Measurements from ENCODE around the gene PRL.

PRL gene

DNA sequence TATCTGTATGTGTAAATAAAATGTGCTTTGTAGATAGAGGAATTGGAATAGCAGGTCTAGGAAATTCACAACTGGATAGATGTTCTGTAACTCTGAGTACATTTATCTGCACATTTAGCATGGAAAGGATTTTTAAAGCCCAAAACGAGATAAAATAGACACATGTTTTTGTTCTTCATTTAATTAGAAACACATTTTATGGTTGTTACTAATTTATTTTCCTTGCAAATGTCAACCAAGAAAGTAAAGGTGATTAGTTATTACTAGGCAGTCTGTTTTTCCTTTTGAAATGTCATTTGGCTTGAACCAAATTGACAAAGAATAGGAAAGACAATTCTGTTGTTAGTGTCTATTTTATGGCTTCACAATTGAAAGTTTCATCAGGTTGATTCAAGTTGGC, 769 bp downstream of the PRL start:
- DNase-seq (ENCODE audit: extremely low read depth in 1 of 2, low read depth in 1 of 2) = no peak

DNA sequence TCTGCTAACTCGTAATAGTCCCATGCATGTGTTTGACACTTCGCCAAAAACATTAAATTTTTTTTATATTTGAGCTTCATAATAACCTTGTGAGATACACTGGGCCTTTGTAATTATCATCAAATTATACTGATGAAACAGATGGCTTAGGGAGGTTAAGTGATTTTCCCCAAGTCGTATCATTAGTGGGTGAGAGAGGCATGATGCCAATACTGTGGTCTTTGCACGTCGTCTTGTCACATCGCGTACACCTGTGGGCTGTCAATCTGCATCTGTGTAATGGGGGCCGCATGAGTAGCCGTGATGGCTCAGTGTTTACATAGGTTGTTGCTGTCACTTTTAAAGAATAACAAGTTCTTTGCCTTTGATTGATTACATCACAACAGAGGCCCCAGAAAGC, 1.7 kb downstream of the PRL start:
- no peak for DNase-seq (ENCODE audit: extremely low read depth in 1 of 2, low read depth in 1 of 2)

DNA sequence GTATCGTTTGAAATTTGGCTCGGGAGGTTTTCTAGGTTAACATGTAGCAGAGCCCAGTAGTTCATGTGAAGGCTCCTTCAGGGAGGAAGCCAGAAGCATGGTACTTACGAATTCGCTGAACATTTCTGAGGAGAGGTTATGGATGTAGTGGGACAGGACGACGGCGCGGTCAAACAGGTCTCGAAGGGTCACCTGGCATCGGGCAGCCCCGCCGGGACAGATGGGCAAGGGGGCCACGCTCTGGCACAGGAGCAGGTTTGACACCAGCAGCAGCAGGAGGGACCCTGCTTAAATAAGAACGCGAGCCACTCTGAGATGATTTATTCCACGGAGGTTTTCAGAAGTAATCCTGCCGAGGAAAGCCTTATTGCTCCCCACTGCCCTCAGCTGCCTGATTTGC, 2.5 kb downstream of the PRL start:
- no peak for DNase-seq (ENCODE audit: extremely low read depth in 1 of 2, low read depth in 1 of 2)

DNA sequence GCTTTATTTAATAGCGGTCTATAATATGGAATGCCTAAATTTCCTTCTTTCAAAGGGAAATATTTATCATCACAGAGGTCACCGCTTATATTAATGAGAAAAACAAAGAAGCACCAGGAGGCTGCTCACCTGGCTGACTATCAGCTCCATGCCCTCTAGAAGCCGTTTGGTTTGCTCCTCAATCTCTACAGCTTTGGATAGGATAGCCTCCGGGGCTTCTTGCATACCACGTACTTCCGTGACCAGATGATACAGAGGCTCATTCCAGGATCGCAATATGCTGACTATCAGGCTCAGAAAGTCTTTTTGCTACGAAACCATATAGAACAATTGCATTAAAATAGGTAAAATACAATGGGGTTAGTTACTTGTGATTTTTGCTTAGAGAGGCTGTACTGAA, 6.8 kb downstream of the PRL start:
- no peak for DNase-seq (ENCODE audit: extremely low read depth in 1 of 2, low read depth in 1 of 2)

DNA sequence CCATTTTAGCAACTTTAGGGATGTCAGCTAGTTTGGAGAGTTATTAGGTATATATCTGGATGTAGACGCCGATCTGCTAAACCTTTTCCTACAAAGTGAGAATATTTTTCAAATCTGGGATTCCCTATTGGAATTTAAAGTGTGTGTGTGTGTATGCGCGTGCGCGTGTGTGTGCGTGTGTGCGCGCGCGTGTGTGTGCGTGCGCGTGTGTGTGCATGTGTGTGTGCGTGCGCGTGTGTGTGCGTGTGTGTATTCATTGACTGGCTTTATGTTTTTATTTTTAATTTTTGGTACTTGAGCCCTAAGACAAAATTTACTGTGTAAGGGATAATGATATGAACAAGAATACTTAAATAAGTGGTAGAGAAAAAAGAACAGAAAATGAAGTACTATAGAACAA, 8.1 kb downstream of the PRL start:
- DNase-seq (ENCODE audit: extremely low read depth in 1 of 2, low read depth in 1 of 2) = no peak

DNA sequence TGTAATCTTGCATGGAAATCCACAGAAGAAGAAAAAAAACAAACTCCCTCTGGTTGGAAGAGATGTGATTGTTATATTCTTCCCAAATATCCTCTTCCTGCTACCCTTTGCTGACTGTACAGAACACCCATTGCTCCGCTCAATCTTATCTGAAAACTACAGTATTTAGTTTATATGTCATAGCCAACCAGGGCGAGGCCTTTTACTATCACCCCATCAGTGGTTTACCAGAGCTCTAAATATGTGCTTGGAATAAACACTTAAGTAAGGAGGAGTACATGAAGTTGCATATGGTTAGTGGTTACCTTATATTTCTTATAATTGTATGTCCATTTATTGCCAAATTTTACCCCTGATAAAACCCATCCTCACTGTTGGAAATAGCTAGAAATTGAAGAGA, 12.2 kb downstream of the PRL start:
- DNase-seq (ENCODE audit: extremely low read depth in 1 of 2, low read depth in 1 of 2) = no peak

DNA sequence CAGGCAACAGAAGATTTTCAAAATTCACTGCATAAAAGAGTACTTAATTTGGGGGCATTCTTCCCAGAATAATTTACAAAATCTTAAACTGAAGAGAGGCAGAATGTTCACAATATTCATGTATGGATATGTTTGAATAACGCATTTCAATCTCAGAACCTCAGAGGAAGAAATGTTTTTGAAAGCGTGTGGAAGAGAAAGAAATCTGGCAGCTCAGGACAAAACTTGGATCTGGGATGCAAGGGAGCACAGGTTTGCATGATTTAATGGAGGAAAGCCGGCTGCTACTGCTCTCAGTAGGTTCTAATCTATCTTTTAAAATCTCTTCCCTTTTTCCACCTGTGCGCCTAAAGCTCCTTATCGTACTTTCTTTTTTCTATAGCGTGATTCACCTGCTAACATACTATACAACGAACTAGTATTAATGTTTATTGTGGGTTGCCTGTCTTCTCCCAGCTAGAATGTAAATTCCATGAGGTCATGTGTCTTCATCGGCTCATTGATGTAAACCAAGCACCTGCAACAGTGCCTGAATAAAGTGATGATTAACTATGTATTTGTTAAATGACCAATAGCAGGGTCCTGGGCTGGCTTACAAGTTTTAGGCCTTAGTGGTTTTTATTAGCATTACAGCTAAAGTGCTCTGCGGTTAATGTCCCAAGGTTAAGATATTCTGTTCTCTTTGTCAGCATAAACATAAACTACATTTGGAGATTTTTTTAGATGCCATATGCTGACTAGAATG, 15.3 kb downstream of the PRL start:
- DNase-seq (ENCODE audit: extremely low read depth in 1 of 2, low read depth in 1 of 2) = no peak

DNA sequence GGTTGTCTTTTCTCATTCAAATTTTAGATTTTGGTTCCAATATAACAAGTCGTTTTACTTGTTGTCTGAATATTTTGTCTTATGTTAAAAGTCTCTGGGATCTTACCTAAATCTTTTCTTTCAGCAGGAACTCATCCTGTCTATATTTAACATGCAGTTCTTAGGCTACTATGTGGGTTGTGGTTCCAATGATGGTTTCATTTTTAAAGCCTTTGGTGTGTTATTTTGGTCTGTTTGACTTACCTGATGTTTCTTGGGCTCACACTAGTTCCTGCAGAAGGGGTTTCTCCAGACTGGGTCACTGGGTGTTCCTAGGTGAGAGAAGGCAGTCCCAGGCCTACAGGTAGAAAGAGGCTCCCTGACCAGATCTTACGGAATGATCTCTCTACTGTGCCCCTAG, 17.4 kb downstream of the PRL start:
- no peak for DNase-seq (ENCODE audit: extremely low read depth in 1 of 2, low read depth in 1 of 2)

DNA sequence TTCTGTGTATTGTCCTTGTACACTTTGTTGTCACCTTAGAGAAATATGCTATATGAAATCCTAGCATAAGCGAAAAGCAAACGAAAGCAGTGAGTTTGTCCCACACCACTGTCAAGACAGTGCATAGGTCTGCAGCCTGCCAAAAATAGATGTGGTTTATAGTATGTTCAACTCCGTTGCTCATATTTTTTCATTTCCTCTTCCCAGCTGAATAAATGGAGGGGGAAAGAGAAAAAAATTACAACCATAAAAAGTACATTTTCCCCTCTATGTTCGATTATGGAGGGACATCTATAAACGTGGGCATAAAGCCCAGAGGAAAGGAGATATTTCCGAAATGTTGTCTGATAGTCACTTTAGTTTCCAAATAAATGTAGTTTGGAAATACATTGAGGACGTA, 25.8 kb downstream of the PRL start:
- DNase-seq (ENCODE audit: extremely low read depth in 1 of 2, low read depth in 1 of 2) = no peak

DNA sequence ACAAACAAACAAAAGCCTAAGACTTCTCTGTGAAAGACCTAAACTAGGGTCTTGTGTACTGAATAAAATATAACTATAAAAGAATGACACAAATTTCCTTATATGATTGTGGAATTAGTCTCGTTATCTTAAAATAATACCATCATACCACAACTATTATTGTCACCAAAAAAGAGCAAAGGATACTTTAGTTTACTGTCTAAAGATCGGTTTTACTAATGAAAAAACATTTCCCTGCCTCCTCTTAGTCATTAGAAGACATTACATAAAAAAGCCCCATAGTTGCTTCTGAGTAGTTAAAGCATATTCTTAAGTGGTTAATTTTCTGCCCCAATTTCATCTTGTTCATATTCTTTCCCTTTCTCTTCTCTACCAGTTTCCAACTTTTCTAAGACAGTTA, 33.1 kb downstream of the PRL start:
- DNase-seq (ENCODE audit: extremely low read depth in 1 of 2, low read depth in 1 of 2) = no peak

DNA sequence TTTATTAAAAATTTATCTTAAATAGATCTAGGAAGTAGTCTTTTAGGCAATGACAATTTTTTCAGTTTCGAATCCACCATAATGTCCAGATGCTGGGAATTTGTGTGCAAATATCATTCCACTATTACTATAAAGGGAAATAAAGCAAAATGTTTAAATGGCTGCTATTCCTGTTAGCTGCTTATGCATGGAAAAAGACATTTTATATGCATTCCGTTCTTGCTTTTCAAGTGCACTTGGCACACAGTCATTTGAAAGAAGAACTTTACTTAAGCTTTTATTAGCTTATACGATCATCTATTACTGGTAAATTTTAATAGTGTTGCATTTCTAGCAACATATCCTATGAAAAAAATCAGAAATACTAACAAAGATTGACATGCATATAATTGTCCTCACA, 42.0 kb downstream of the PRL start:
- no peak for DNase-seq (ENCODE audit: extremely low read depth in 1 of 2, low read depth in 1 of 2)

DNA sequence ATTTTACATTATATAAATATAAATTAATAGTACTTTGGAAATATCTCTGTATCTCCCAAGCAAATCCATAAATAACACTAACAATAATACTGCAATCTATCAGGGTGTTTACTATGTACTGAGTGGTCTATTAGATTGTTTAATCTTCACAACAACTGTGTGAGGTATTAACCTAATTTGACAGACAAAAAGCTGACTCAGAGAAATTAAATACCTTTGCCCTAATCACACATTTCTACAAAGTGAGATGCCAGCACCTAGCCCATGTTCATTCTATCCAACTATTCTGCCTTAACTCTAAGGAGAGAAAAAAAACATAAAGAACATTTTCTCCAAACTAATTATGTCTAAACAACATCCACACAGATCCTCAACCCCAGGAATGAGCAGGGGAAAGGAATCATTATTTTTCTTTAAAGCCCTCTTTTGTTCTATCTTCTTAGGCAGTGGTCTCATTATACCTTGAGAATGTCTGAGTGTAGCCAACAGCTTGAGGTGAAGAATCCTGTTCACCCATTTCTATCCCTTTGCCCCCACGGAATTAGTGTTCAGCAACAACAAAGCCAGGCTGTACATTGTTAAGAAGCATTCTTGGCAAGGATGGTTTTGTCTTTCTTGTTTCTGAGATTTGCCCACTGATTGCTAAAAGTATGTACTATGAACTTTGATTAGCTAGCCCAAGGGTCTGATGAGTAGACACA, 42.7 kb downstream of the PRL start:
- DNase-seq (ENCODE audit: extremely low read depth in 1 of 2, low read depth in 1 of 2) = no peak

DNA sequence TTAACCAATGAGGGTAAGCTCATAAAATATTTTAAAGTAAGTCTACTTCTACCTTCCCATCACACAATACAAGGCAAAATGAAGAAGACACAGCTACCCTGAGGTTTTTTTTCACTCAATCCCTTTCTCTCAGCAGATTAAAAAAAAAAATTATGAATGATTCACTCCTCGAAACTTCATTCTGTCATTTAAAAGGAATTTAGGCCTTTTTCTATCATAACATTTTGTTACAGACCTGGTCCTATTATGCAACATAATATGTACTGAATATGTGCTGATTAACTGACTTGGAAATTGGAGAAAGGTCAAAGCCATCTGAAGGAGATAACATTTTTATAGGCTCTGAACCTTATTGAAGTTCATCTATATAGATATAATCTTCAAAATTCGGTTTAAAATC, 45.5 kb downstream of the PRL start:
- no peak for DNase-seq (ENCODE audit: extremely low read depth in 1 of 2, low read depth in 1 of 2)

DNA sequence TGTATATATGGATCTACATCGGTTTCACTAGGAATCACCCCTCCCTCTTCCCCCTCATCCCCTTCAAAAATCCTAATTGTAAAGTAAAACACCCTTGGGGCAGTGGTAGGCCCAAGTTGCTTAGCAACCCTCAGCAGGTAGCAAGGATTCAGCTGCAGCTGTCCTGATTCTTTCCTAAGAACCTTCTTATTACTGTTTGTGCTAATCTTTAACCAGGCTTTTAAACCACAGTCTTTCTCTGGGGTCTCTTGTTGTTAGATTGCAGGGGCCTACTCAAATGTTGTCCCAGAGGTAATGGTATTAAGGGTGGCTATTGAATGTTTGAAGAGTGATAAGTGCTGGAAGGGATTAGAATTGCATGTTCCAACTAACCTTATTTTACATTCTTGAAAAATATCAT, 46.4 kb downstream of the PRL start:
- no peak for DNase-seq (ENCODE audit: extremely low read depth in 1 of 2, low read depth in 1 of 2)

DNA sequence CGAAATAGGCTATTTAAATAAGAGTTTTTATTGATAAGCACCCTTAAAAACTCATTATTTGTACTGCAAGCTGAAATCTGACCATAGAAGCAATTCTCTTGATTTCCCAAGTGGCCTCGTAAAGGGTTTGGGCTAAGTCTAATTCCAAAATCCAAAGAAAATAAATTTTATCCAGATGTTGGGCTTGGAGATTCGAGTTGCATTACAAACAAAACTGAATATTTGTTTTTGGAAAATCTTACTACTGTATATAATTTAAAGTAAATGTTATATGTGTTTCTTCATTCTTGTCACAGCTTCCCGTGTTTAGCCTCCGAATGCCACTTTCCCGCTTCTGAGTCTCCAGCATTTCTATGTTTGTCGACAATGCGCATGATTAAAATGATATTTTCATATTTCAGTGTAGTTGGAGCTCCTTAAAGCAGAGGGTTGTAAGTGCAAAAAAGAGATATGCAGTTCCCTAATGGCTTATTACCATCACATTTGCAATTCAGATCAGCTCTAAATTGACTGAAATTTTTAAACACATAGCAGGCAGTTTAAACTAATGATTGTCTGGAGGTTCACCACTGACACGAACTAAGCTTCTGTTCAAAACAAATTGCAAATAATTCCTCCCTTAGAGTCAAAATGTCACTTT, 47.0 kb downstream of the PRL start:
- DNase-seq (ENCODE audit: extremely low read depth in 1 of 2, low read depth in 1 of 2) = no peak

DNA sequence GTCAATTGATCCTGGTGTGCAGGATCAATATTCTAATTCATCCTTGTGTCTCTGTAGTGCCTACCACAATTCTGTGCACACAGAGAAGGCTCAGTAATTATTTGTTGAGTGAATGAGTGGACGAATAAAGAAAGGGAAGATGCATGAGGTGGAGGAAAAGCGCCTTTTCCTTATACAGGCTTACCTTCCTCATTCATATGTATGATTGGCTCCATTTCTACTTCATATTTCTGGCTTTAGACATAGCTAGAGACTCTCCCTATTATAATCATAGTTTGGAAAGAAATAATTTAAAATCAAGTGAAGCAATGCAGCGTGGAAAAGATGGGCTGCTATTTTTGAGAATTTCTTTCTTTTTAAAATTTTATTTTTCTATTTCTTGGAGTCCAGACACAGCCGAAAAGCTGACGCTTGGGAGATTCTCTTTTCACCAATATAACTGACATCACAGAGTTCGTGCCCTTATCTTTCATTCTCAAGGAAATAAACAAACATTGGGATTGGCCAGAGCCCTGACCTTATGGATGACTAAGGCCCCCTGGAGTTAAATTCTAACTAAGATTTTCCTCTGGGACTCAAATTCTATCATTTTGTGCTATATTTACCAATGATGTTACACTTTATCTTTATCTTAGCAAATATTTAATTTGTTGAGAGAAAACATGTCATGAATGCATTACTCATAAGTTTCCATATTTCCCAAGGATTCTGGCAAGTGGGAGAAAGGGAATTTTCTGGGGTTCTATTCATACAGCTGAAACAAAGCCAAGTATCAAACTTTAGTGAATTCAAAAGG, 48.1 kb downstream of the PRL start:
- no peak for DNase-seq (ENCODE audit: extremely low read depth in 1 of 2, low read depth in 1 of 2)

DNA sequence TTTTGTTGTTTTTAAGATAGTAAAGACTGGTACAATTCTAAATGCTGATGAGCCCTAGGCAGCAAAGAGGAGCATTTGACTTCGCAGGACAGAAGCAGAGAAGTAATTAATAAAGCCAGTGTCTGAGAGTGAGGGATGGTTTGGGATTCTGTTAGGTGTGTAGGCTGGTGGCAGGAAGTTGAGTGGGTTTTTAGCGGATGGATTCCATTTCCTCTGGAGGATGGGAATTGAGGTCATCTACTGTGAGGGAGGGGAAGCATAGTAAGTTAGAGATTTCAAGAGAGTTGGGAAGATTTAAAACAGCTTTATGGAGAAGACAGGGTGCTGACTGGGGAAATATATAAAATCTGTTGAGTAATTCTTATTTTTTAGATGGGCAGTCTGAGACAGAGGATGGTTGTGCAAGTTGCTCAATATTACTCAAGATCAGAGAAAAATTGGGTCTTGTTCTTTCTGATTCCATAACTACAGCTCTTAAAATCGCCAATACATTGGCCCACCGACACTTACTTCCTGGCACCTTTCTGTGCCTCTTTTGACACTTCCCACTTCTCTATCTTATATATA, 48.8 kb downstream of the PRL start:
- DNase-seq (ENCODE audit: extremely low read depth in 1 of 2, low read depth in 1 of 2) = no peak

DNA sequence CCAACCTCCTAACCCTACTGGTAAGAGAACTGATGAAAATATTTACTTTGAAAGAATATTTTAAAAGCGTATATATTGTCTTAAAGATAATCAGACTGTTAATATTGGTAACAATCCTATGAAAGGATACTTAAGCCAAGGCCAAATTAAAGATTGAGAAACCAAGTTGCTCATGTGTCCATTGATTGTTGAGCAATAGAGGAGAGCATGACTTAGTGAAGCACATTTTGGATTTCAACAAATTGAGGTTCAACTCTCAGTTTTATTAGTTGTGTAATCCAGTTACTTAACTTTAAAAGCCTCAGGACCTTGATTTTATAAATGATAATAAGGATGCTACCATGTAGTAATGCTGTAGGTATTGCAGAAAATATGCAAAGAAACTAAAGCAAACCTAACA, 56.8 kb downstream of the PRL start:
- DNase-seq (ENCODE audit: extremely low read depth in 1 of 2, low read depth in 1 of 2) = no peak

DNA sequence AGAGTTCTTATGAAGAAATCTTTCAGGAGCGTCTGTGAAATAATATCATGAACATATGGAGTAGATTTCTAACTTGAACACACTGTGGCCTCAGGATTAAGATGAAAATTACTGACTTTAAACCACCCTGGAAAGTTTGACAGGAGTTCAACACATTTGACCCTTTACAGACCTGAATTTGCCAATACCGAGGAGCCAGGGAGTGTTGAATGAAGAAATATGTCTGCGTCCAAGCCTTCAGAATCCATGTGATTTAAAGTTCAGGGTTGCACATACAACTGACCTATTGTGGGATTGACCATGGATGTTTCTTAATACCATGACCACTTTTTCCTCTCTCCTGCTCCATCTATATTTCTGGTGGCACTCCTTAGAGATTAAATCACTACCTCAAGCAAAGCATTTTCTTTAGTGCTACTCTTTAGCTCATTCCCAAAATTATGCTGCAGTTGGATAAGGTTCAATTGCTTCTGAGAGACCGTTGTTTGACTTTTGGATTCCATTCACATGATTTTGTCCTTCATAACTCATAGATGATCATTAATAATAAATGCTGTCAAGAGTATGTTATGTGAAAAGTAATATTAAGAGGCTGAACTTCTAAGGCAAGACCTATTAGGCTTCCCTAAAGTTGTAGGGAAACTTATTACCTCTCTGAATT, 57.4 kb downstream of the PRL start:
- DNase-seq (ENCODE audit: extremely low read depth in 1 of 2, low read depth in 1 of 2) = no peak

DNA sequence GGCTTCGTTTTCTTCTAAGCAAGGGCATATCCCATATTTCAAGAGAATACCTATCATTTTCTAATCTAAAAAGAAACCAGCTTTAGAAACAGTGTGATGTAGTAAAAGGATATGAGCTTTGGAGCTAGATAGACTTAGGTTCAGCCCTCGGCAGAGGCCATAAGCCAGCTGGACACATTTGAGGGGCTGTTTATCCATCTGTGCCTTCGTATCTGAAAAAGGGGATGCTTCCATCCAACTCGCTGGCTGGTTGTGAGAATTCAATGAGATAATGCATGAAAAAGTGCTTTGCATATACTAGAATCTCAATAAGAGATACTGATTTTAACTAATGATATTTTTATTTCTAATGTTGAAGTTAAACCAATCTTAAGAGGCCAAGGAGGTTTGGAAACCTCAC, 58.0 kb downstream of the PRL start:
- DNase-seq (ENCODE audit: extremely low read depth in 1 of 2, low read depth in 1 of 2) = no peak

DNA sequence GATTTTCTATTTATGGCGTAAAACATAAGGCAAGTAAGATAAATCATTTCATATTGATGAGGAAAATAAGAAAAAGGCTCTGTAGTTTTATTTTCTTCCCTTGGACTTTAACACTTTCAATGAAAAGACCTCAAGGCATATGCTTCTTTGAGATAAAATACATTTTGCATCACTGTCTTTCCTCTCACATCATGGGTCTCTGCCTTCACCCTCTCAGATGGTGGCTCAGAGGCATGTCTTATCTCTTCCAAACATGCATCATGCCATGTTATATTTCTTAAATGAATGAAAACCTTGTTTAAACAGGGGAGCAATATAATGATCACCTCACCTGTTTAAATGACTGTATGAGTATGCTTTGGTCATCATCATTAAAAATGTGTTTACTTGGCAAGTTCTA, 59.3 kb downstream of the PRL start:
- no peak for DNase-seq (ENCODE audit: extremely low read depth in 1 of 2, low read depth in 1 of 2)

All from activated CD8-positive, alpha-beta memory T cell treated with anti-CD3 and anti-CD28 coated beads for 1 hour (primary cell).